Lower leg skin (tissue), 4 donors: Measurements from ENCODE around the gene THSD4. TPM values are rescaled to one million over a fixed set of nuclear protein-coding genes. Genes with fewer than 3 reads are reported as not detected.
"Not testable (repeated sequence)": the region's sequence is repeated elsewhere in the genome, so short reads cannot be mapped to it uniquely, and the experiment has no call there.

Source experiments
- DNase-seq, 2 donors: peaks; one replicate each; pipeline ENCODE4 v3.0.0-alpha.2; 2019; ENCODE audit warnings: low spot score in 2 of 2
- H3K4me3 ChIP-seq: fragments of 200-600 bp; sonication (generic); 2 replicates; pipeline ENCODE4 v1.5.1; 2017; ENCODE audit warnings: mild to moderate bottlenecking, low read depth; ENCODE audit not compliant: poor library complexity, severe bottlenecking
- CTCF ChIP-seq, 3 donors: fragments of 450-650 bp; IDR thresholded peaks; one replicate each; pipeline ENCODE4 v1.5.1; 2016; ENCODE audit warnings: antibody characterized with exemption in 3 of 3, mild to moderate bottlenecking in 3 of 3, moderate library complexity in 2 of 3
- POLR2A ChIP-seq, 2 donors: fragments of 450-650 bp; IDR thresholded peaks; one replicate each; pipeline ENCODE4 v1.6.1; 2016 to 2017; ENCODE audit warnings: antibody characterized with exemption in 2 of 2, mild to moderate bottlenecking in 1 of 2, moderate library complexity in 1 of 2
- WGBS, 2 donors: methylation state at CpG; one replicate each; pipeline ENCODE4 v1.1.5; 2018; 5-methylcytosine and 5-hydroxymethylcytosine counted together
- intact Hi-C: fragments of 100-400 bp; cut with DNase I; formaldehyde crosslinking; loops from one replicate; pipeline ENCODE4 v1.15.0; 2023; ENCODE audit warnings: low total_unique reads
- total RNA-seq, 4 donors: library from RNA; depleted of rRNA; stranded (reverse); fragments of >200 nt; gene quantifications; one replicate each; pipeline ENCODE4 v1.1.0, GENCODE V29; 2016

THSD4 gene
- total RNA-seq, 4 donors from 2014 or later, result 9.3 to 39.2 (median 32.8) TPM

- no peak for DNase-seq
- intact Hi-C loops, result no loop called here
- no peak overlapping the region for H3K4me3 ChIP-seq
- 83 to 86% methylated on average over 2 of the region's 2 CpGs for WGBS, 2 donors
- TF ChIP-seq CTCF (IDR thresholded peaks at IDR 0.05) (no peak), POLR2A (IDR thresholded peaks at IDR 0.05) (no peak)
These were observed 144.6 kb downstream of the THSD4 start for GRCh38 chr15:71259866-71260265.

- no peak overlapping the region for H3K4me3 ChIP-seq
- 93 to 98% methylated on average over 2 of the region's 2 CpGs for whole genome bisulfite sequencing, 2 donors
- TF ChIP-seq POLR2A (IDR thresholded peaks at IDR 0.05) (no peak), CTCF (IDR thresholded peaks at IDR 0.05) (no peak)
- DNase-seq, result no peak
- intact Hi-C loops, result no loop called here
These were observed 146.1 kb downstream of the THSD4 start for GRCh38 chr15:71261418-71261817.

- DNase-seq, result no peak
- H3K4me3 ChIP-seq, result no peak overlapping the region
- WGBS, 2 donors, result 49 to 59% methylated on average over 6 of the region's 6 CpGs
- TF ChIP-seq CTCF (IDR thresholded peaks at IDR 0.05) (no peak), POLR2A (IDR thresholded peaks at IDR 0.05) (no peak)
- intact Hi-C loops, result no loop called here
These were observed 146.6 kb downstream of the THSD4 start for GRCh38 chr15:71261909-71262308.

DNA sequence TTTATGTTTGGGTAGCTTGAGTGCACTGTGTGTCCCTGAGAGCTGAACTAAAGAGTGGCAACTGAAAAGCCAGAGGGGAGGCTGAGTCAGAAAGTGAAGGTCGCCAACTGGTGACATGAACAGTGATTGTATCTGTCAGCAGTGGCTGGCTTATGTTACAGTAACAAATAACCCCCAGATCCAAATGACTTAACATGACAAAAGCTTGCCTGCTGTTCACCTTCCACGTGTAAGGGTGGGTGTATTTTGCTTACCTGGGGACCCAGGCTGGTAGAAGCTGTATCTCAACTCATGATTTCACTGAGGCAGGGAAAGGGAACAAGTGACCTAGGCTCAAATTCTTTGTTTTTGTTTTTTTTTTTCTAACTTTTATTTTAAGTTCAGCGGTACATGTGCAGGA lies 147.3 kb downstream of the THSD4 start:
- no peak overlapping the region for H3K4me3 ChIP-seq
- TF ChIP-seq POLR2A (IDR thresholded peaks at IDR 0.05), result no peak
- no peak for TF ChIP-seq CTCF (IDR thresholded peaks at IDR 0.05)
- 62 to 63% methylated on average over 3 of the region's 3 CpGs for WGBS, 2 donors
- no peak for DNase-seq
- intact Hi-C loops, result no loop called here

GRCh38 chr15:71265606-71266005 lies 150.3 kb downstream of the THSD4 start:
- DNase-seq, H3K4me3 ChIP-seq, intact Hi-C loops: not testable (repeated sequence)
- WGBS, 2 donors, result 74 to 79% methylated on average over 9 to 10 of the region's 11 CpGs

DNA sequence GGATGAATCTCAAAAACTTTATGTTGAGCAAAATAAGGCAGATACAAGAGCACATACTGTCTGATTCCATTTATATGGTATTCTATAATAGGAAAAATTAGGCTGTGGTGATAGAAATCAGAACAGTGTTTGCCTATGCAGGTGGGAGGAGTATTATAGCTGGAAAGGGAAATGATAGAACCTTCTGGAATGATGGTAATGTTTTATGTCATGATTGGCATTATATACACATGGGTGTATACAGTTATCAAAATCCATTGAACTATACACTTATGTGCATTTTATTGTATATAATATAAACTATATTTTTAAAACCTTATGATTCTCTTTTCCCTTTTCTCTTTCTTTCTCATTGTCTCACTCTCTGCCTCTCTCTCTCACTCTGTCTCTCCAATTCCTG lies 156.1 kb downstream of the THSD4 start:
- no peak overlapping the region for H3K4me3 ChIP-seq
- TF ChIP-seq CTCF (IDR thresholded peaks at IDR 0.05) (no peak), POLR2A (IDR thresholded peaks at IDR 0.05) (no peak)
- no peak for DNase-seq
- intact Hi-C loops, result no loop called here
